ENCODE results near the gene BFSP1.

DNA sequence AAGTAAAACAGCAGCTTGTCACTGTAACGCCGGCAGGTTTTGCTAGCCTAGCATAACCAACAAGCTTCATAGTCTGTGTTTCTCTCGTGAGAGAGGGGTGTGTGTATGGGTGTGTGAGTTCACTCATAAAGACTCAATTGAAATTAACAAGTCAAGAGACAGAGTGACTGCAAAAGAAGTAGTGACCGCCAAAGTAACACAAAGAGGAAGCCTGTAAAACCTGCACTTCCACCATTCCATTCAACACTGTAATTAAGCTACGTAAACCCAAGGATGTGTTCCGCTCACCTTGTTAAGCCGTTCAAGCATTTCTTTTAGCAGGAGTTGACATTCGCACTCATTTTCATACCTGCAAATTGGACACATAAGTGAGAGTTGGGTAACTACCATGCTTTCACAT, 6.6 kb downstream of the BFSP1 start:
- TF ChIP-seq POLR2A (IDR thresholded peaks at IDR 0.05) = no peak
- TF ChIP-seq, protein P1, sequence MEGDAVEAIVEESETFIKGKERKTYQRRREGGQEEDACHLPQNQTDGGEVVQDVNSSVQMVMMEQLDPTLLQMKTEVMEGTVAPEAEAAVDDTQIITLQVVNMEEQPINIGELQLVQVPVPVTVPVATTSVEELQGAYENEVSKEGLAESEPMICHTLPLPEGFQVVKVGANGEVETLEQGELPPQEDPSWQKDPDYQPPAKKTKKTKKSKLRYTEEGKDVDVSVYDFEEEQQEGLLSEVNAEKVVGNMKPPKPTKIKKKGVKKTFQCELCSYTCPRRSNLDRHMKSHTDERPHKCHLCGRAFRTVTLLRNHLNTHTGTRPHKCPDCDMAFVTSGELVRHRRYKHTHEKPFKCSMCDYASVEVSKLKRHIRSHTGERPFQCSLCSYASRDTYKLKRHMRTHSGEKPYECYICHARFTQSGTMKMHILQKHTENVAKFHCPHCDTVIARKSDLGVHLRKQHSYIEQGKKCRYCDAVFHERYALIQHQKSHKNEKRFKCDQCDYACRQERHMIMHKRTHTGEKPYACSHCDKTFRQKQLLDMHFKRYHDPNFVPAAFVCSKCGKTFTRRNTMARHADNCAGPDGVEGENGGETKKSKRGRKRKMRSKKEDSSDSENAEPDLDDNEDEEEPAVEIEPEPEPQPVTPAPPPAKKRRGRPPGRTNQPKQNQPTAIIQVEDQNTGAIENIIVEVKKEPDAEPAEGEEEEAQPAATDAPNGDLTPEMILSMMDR (IDR thresholded peaks at IDR 0.05) = no peak
- no peak for TF ChIP-seq EP300 (IDR thresholded peaks at IDR 0.05)
